HuH-7 (cell line): Measurements from ENCODE around the gene NR1I2.

Source experiments
- DNase-seq: peaks from one replicate; pipeline ENCODE4 v3.0.0; 2011; ENCODE audit warnings: low spot score

NR1I2 gene

DNA sequence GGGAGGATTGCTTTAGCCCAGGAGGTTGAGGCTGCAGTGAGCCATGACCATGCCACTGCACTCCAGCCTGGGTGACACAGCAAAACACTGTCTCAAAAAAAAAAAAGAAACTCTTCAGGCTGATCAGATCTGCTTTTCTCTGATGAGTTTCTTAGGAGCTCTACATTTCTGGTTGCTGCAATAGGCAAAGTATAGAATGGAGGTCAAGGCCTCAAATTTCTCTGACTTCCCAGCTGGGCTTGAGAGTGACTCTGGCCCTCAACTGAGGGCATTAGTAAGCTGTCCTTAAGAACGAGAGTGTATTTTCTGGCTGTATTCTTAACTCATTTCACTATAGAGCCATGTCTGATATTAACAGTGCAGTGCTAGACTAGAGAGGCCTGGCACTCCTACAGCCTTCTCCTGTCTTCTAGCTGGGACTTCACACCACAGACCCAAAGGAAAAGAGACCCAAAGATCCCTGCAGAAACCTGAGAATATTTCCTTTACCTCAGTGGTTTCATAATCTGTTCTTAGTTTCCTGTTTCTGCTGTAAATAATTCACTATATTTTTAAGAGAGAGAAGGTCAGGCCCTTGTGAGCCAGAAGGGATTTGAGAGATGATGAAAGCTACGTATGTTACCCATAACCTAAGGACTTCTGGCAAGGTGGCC is 2.0 kb upstream of the NR1I2 start:
- DNase-seq: no peak

DNA sequence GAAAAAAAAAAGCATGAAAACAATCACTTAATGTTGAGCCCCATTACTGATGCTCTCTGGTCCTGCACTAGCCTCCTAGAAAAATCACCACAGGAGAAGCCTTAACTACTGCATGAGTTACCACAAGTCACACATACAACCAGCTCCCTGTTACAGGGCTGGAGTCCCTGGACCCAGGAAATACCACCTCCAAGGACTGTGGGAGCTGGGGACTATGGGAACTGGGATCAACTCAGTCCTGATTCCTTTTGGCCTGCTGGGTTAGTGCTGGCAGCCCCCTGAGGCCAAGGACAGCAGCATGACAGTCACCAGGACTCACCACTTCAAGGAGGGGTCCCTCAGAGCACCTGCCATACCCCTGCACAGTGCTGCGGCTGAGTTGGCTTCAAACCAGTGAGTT is 559 bp downstream of the NR1I2 start:
- DNase-seq: no peak

DNA sequence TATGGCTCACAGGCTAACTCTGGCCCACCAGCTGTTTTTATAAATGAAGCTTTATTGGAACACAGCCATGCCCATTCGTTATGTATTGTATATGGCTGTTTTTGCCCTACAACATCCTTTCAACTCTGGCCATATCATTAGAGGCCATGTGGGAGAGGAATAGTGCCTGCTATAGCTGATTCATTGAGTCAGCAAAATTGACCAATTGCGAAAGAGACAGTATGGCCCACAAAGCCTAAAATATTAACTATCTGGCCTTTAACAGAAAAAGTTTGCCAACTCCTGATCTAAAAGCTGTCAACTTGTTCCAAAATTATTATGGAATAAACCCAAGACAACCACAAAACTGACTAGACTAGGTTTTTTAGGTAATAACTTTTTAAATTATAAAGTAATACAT is 1.4 kb downstream of the NR1I2 start:
- DNase-seq: no peak

DNA sequence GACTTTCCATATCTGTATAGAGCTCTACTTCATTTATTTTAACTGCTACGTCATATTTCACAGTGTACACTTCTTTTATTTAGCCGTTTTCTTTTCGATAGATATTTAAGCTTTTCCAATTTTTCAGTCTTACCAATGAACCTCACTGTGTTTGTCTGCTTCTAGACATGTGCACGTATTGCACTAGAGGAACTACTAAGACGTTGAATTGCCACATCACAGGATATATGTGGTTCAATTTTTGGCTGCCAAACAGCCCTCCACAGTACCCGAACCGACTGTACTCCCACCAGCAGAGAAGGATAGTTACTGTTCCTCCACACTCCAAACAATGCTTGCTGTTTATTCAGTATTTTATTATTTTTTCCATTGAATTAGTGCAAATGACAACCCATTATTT is 2.0 kb downstream of the NR1I2 start:
- no peak for DNase-seq

DNA sequence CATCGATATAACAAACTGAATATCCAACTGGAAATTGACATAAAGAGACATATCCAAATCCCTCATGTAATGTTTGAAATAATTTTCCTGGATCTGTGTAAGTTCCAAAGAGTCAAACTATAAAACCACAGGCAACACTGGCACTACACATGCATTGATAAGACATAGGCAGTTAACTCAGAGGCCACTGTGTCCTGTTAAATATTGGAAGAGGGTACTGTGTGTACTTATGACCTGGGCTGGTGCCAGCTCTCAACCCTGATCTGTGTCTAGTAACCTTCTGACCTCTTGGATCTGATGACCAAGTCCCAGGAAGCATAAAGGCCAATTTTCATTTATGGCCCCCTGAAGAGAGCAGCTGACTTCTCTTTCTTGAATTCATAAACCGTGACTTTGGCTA is 4.5 kb downstream of the NR1I2 start:
- DNase-seq: no peak

DNA sequence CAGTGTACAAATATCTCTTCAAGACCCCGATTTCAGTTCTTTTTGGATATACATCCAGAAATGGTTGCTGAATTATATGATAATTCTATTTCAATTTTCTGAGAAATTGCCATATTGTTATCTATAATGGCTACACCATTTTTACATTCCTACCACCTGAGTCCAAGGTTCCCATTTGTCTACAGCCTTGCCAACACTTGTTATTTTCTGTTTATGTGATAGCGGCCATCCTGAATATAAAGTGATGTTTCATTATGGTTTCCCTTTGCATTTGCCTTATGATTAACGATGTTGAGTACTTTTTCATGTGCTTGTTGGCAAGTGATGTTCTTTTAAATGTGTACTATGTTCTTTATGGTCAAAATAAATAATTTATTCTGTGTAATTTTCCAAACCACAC is 8.5 kb downstream of the NR1I2 start:
- DNase-seq: no peak

DNA sequence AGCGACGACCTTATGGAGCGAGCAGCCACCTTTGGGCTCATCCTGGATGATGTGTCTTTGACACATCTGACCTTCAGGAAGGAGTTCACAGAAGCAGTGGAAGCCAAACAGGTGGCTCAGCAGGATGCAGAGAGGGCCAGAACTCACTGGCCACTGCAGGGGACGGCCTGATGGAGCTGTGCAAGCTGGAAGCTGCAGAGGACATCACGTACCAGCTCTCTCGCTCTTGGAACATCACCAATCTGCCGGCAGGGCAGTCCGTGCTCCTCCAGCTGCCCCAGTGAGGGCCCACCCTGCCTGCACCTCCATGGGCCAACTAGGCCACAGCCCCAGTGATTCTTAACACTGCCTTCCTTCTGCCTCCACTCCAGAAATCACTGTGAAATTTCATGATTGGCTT is 10.4 kb downstream of the NR1I2 start:
- no peak for DNase-seq

DNA sequence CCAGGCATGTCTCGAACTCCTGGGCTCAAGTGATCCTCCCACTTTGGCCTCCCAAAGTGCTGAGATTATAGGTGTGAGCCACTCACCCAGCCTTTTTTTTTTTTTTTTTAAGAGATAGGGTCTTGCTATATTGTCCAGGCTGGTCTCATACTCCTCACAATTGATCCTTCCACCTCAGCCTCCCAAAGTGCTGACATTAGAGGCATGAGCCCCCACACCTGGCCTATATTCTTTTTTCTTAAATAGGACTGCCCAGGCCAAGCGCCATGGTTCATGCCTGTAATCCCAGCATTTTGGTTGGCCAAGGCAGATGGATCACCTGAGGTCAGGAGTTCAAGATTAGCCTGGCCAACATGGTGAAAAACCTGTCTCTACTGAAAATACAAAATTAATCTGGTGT is 12.5 kb downstream of the NR1I2 start:
- DNase-seq: no peak

DNA sequence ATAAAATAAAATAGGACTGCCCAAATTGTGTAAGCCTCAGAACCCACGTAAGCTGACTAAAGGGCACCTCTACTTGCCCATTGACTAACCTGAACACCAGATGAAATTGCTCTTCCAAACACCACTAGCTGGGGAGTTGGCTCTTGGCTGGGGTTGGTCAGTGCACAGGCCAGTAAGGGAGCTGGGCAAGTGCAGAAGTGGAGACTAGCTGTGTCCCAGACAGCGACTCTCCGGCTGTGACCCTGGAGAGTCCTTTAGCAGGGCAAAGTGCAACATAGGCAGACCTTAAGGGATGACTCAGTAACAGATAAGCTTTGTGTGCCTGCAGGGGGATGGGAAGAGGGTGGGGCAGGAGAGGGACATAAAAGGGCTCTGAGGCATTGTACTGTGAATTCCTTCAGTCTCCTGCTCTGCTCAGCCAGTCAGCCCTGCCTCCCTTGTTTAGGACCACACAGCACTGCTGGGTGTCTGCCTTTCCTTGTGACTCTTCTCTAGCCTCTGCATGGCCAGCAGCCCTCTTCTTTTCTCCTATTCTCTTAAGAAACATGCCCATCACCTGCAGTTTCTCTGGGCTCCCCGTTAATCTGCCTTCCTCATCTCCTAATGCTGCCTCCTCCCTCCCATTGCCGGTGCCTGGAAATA is 13.2 kb downstream of the NR1I2 start:
- DNase-seq: peak; percentile 85

DNA sequence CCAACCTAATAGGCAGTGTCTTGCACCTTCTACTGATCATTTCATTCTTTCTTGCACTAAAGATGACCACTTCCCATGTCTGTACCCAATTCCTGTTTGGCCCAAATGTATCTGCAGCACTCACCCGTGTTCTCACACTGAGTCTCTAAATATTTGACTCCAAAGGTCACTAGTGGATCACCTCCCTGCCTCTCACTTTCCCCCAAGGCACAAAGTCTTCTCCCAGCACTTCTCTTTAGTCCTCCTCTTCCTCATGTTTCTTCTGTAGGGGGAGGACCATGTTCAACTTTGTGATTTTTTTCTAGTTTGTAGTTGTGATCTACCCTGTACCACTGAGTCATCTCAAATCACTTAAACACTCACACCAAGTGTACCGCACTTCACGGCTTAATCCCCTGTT is 13.9 kb downstream of the NR1I2 start:
- DNase-seq: no peak

DNA sequence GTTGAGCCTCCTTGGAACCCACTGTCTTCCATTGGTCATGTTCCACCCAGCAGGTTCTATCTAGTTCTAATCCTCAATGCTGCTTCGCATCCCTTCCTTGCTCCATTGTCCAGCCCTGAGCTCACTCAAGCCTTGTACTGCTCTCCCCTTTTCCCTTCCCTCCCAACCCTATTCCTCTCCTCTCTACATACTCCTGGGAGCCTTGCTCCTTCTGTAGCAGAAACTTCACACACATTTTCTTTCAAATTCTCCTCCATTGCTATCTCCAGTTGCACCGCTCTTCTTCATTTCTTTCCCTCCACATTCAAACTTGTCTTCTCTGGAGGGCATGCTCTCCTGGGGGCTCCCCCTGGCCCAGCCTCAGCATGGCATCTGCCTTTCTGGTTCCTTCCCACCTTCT is 14.5 kb downstream of the NR1I2 start:
- DNase-seq: no peak

DNA sequence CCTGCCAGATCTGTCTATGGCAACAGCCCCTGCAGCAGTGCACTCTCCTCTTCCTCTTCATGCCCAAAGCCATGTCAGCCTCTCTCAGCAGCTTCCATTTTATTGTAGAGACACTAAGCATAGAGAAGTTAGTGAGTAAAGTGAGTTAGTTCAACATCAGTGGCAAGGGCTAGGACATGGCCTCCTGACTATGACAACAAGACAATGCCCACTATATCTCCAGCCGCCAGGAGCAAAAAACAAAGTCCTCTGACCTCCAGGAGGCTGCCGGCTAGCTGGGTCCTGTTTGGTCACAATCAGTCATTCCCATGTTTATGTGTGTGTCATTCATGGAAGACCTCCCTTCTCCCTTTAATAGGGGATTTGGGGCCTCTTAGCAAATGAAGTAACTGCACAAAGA is 14.9 kb downstream of the NR1I2 start:
- DNase-seq: peak; percentile 42

DNA sequence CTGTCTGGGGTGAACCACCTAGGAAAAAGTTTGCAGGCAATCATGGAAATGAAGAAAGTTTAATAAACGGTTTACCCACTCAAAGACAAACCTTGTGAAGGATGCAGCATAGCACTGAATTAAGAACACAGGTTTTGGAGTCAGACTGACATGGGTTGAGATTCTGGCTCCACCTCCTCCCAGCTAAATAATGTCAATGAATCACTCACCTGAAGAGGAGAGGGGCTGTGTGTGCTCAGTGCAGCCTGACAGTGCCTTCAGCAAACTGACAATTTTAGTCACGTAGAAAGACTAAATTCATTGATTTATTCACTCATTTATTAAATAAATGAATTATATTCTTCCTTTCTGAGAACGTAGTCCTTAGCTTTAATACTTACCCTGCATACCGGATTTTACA is 18.9 kb downstream of the NR1I2 start:
- no peak for DNase-seq

DNA sequence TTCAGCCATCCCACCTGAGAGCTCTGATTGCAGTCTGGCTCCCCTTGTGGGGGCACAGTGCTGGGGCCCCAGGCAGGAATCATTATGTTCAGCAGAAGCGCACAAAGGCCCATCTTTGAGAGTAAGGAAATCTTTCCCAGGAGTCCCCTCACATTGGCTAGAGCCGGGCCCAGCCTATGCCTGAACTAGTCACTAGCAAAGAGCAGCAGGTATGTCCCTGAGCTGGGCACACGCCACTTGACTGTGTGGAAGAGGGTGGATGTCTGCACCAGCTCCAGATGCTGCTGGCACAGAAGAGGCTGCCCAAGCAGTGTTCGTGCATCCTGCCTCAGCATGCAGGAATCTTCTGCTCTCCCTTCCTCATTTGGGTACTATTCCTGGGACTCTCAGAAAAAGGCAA is 26.3 kb downstream of the NR1I2 start:
- DNase-seq: no peak

DNA sequence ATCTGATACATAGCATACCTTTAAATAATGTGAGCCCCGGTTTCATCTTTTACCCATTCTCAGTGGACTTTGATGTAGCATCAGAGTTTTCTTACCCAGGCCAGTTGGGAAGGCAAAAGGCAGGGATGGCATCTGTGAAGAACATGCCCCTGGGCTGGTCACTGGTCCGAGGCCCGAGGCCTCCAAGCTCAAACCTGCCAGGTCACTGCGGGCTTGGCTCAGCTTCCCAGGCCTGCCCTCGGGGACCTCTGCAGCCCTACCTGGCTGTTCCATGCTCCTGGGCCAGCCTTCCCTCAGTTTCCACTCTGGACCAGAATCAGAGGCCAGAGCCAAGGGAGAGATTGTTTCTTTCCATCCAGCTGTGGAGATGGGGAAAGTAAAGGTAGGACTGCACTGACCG is 26.9 kb downstream of the NR1I2 start:
- DNase-seq: no peak

DNA sequence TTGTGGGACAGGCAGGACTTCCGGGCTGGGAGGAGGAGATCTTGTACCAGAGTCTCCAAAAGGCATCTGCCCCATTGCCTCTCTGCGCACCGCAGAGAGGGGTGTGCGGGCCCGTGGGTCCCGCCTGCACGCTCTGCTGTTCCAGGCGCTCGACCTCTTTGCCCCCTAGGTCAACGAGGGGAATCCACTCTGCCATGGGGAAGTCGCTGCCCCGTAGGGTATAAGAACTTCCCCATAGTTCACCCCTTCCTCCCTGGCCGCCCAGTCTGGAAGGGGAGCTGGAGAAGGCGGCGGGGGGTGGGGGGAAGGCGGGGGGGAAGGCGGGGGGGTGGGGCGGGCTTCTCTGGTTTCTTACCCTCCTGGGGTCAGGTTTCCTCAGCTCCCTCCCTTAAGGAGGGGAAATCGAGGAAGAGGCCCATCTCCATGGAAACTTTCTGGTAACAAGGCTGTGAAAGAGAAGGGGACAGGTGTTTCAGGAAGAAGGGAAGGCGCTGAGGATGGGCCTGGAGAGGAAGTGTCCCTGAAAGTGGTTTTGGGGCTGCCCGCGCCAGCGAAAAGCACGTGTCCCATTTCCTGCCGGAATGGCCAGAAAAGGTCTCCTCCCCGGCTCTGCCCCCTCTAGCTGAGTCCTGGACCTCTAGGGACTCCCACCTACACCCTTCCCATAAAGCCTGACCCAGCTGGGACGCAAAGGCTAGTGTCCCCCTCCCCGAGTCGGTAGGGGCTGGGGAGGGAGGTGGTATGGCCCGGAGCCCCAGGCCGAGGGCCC is 27.5 kb downstream of the NR1I2 start:
- no peak for DNase-seq

DNA sequence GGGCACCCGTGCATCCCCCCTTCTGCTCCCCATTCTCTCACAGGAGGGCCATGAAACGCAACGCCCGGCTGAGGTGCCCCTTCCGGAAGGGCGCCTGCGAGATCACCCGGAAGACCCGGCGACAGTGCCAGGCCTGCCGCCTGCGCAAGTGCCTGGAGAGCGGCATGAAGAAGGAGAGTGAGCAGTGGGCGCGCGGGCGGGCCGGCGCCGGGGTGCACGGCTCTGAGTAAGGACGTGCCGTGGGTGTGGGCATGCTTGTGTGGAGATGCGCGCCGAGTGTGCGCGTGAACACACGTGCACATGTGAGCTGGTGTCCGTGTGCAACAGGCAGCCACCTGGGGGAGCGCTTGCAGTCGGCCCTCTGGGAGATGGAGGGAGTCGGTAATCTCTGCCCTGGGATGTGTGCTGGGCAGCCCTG is 28.1 kb downstream of the NR1I2 start:
- DNase-seq: no peak

DNA sequence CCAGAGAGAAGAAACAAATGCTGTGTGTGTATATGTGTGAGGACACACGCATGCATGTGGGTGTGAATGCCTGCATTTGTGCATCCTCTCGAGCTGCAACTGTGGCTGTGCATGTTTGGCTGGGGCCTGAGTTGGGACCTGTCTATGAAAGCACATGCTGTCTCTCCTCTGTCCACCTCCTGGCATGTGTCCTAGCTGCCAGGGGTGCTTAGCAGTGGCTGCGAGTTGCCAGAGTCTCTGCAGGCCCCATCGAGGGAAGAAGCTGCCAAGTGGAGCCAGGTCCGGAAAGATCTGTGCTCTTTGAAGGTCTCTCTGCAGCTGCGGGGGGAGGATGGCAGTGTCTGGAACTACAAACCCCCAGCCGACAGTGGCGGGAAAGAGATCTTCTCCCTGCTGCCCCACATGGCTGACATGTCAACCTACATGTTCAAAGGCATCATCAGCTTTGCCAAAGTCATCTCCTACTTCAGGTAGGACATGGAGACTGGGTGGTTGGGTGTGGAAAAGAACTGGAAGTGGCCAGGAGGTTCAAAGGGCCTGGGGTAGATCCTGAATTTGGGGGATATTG is 30.7 kb downstream of the NR1I2 start:
- DNase-seq: no peak

DNA sequence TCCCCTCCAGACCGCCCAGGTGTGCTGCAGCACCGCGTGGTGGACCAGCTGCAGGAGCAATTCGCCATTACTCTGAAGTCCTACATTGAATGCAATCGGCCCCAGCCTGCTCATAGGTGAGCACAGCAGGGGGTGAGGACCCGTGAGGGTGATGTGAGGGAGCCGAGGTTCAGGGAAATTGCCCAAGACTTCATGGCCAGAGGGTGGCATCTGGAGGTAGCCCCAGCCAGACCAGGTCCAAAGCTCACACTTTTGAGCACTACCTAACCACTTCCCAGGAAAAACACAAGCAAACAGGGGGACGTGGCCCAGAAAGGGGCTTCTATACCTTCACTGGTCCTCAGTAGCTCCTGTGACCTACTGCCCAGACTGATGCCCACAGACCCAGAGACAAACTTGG is 33.8 kb downstream of the NR1I2 start:
- DNase-seq: no peak

DNA sequence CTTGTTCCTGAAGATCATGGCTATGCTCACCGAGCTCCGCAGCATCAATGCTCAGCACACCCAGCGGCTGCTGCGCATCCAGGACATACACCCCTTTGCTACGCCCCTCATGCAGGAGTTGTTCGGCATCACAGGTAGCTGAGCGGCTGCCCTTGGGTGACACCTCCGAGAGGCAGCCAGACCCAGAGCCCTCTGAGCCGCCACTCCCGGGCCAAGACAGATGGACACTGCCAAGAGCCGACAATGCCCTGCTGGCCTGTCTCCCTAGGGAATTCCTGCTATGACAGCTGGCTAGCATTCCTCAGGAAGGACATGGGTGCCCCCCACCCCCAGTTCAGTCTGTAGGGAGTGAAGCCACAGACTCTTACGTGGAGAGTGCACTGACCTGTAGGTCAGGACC is 35.2 kb downstream of the NR1I2 start:
- DNase-seq: no peak

DNA sequence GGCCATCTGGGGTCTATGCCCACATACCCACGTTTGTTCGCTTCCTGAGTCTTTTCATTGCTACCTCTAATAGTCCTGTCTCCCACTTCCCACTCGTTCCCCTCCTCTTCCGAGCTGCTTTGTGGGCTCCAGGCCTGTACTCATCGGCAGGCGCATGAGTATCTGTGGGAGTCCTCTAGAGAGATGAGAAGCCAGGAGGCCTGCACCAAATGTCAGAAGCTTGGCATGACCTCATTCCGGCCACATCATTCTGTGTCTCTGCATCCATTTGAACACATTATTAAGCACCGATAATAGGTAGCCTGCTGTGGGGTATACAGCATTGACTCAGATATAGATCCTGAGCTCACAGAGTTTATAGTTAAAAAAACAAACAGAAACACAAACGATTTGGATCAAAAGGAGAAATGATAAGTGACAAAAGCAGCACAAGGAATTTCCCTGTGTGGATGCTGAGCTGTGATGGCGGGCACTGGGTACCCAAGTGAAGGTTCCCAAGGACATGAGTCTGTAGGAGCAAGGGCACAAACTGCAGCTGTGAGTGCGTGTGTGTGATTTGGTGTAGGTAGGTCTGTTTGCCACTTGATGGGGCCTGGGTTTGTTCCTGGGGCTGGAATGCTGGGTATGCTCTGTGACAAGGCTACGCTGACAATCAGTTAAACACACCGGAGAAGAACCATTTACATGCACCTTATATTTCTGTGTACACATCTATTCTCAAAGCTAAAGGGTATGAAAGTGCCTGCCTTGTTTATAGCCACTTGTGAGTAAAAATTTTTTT is 35.9 kb downstream of the NR1I2 start:
- DNase-seq: no peak

DNA sequence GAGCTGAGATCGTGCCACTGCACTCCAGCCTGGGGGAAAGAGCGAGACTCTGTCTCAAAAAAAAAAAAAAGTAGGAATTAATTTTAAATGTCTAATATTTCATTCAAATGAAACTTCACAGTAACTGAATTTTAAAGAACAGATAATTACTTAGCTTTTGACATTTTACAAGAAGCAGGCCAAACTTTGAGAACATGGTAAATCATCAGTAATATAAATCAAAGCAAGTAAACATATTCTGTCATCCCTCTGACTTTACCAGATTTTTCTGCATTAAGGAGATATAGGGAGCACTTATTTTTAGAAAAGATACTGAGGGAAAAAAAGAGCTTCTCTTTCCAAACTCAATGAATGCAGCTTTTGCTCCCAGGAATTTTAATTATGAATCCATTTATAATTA is 37.0 kb downstream of the NR1I2 start:
- DNase-seq: no peak
